ENCODE measurements around the gene CTBP2. TPM values are rescaled to one million over a fixed set of nuclear protein-coding genes. Genes with fewer than 3 reads are reported as not detected.

The CTBP2 gene
- total RNA-seq, 1 experiment from 2014 or later: 78.7 TPM

DNA sequence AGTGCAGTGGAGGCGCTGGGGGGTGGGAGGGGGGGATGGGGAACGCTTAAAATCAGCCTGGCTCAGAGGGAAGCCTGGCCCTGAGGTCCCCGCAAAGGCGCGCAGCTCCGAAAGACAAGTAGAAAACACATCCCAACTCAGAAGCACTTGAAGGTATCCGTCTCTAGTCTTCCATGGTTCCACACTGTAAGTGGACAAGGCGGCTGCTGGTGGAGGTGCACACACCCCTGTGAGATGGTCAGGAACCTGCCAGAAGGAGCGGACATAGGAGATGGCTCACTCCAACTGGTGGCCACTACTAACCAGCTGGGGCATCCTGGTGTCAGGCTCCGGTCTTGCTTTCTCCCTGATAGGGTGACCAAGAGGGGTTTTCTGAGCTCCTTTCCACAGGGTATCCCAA lies 41.7 kb downstream of the CTBP2 start:
- intact Hi-C loops (cut with micrococcal nuclease; ENCODE audit: unreplicated experiment): no loop called here
- H3K9me3 Mint-ChIP-seq (ENCODE audit: low read depth, unreplicated experiment): no peaks in the 10 kb centered on the region
- no peak overlapping the region for H3K27ac Mint-ChIP-seq (ENCODE audit: unreplicated experiment)
- DNase-seq: no peak
- no peaks in the 10 kb centered on the region for H3K27me3 Mint-ChIP-seq (ENCODE audit: unreplicated experiment)
- CTCF ChIA-PET: no interaction called here
- H3K4me3 Mint-ChIP-seq (ENCODE audit: low read depth, unreplicated experiment): no peak overlapping the region
- H3K36me3 Mint-ChIP-seq (ENCODE audit: insufficient read depth, unreplicated experiment): peaks cover 24% of the 10 kb centered on the region
- TF ChIP-seq, protein P1, sequence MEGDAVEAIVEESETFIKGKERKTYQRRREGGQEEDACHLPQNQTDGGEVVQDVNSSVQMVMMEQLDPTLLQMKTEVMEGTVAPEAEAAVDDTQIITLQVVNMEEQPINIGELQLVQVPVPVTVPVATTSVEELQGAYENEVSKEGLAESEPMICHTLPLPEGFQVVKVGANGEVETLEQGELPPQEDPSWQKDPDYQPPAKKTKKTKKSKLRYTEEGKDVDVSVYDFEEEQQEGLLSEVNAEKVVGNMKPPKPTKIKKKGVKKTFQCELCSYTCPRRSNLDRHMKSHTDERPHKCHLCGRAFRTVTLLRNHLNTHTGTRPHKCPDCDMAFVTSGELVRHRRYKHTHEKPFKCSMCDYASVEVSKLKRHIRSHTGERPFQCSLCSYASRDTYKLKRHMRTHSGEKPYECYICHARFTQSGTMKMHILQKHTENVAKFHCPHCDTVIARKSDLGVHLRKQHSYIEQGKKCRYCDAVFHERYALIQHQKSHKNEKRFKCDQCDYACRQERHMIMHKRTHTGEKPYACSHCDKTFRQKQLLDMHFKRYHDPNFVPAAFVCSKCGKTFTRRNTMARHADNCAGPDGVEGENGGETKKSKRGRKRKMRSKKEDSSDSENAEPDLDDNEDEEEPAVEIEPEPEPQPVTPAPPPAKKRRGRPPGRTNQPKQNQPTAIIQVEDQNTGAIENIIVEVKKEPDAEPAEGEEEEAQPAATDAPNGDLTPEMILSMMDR (IDR thresholded peaks at IDR 0.05; ENCODE audit: unreplicated experiment): no peak
- H3K4me1 Mint-ChIP-seq (ENCODE audit: low read depth, unreplicated experiment): peaks cover 20% of the 10 kb centered on the region
- no TSS peak for BruUV-seq (replicated peaks)

DNA sequence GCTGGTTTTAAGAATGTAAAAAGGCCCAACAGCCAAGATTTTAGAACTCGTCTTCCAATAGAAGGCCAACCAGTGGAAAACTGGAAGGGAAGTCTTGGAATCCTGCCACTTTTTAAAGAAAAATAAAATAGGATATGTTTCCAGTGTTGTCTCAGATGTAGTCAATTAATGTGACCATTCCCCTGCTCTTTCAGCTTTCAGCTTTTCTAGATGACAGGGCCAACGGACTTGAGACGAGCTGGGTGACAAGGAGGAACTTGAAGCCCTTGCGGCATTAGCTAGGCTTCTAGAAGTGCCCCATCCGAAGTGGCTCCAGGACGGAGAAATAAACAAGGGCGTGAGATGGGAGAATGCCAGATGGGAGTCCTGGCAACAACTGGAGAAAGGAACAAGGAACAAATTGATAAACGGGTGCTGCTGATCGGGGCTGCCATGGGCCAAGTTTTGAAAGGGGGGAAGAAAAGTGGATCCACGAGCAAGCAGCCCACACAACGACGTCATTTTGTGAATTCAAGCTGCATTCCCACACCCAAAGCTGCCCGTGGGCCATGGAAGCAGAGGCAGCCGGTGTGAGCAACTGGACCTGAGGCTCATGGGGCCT lies 42.3 kb downstream of the CTBP2 start:
- DNase-seq: no peak
- Mint-ChIP-seq H3K4me1 (ENCODE audit: low read depth, unreplicated experiment) (peaks cover 16% of the 10 kb centered on the region), H3K27ac (ENCODE audit: unreplicated experiment) (no peak overlapping the region), H3K36me3 (ENCODE audit: insufficient read depth, unreplicated experiment) (peaks cover 19% of the 10 kb centered on the region), H3K27me3 (ENCODE audit: unreplicated experiment) (no peaks in the 10 kb centered on the region), H3K4me3 (ENCODE audit: low read depth, unreplicated experiment) (no peak overlapping the region), H3K9me3 (ENCODE audit: low read depth, unreplicated experiment) (no peaks in the 10 kb centered on the region)
- intact Hi-C loops (cut with micrococcal nuclease; ENCODE audit: unreplicated experiment): no loop called here
- no TSS peak for BruUV-seq (replicated peaks)
- TF ChIP-seq, protein P1 (IDR thresholded peaks at IDR 0.05; ENCODE audit: unreplicated experiment): no peak
- CTCF ChIA-PET: no interaction called here

DNA sequence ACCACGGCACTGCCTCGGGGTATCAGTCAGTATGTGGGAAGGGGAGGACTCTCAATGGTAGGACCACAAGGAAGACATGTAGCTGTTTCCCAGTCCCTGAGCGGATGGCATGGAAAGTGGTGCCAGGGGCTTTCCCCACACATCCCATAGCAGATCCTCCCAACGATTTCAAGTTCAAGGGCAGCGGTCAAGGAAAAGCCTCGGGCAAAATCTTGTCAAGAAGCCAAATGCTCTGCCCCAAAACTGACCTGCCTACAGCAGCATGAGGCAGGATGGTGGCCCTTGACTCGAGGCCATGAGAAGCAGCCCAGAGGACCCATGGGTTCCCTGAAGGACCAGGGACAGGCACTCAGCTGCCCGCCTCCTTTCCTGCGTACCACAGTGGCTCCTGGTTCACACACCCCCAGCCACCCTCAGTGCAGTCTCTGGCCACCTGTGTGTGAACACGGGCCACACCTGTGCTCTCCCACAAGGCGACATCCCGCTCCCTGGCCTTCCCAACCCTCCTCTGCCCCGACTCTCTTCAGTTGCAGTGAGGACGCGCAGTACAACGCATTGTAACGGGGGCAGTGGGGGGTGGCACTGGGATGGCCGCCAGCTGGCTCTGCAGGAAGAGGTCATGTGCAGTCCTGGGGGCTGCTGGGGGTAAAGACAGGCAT lies 43.6 kb downstream of the CTBP2 start:
- H3K4me3 Mint-ChIP-seq (ENCODE audit: low read depth, unreplicated experiment): no peak overlapping the region
- TF ChIP-seq, protein P1 (IDR thresholded peaks at IDR 0.05; ENCODE audit: unreplicated experiment): no peak
- H3K36me3 Mint-ChIP-seq (ENCODE audit: insufficient read depth, unreplicated experiment): peaks cover 10% of the 10 kb centered on the region
- no peak for DNase-seq
- H3K9me3 Mint-ChIP-seq (ENCODE audit: low read depth, unreplicated experiment): no peaks in the 10 kb centered on the region
- H3K4me1 Mint-ChIP-seq (ENCODE audit: low read depth, unreplicated experiment): peaks cover 16% of the 10 kb centered on the region
- H3K27me3 Mint-ChIP-seq (ENCODE audit: unreplicated experiment): no peaks in the 10 kb centered on the region
- CTCF ChIA-PET: no interaction called here
- H3K27ac Mint-ChIP-seq (ENCODE audit: unreplicated experiment): no peak overlapping the region
- intact Hi-C loops (cut with micrococcal nuclease; ENCODE audit: unreplicated experiment): no loop called here
- BruUV-seq (replicated peaks): no TSS peak

DNA sequence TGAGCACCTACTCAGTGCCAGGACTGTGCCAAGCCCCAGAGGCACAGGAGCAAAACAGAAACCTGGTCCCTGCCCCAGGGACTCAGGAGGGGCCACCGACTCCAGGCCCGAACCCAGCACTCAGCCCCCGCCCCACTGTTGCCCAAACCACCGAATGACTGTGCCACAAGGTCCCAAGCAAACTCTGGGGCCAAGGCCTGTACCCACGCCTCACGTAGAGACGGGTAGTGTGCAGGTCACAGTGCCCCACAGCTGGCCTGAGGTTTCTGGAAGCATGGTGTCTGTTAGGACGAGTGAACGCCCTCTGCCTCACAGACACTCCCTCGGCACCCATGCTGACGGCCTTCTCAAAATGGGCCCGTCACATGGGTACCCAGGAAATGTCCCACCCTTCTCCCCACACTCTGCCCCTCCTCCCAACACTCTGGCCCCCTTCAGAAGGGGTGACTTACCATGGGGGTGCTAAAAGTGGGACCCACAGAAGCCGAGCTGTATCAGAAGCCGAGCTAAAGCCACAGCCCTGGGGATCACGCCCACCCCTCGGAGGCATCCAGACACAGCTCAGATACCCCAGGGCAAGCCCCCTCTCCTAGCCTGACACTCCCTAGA lies 44.2 kb downstream of the CTBP2 start:
- Mint-ChIP-seq H3K27ac (ENCODE audit: unreplicated experiment) (no peak overlapping the region), H3K27me3 (ENCODE audit: unreplicated experiment) (no peaks in the 10 kb centered on the region), H3K4me3 (ENCODE audit: low read depth, unreplicated experiment) (no peak overlapping the region), H3K9me3 (ENCODE audit: low read depth, unreplicated experiment) (no peaks in the 10 kb centered on the region), H3K36me3 (ENCODE audit: insufficient read depth, unreplicated experiment) (peaks cover 6% of the 10 kb centered on the region), H3K4me1 (ENCODE audit: low read depth, unreplicated experiment) (peaks cover 16% of the 10 kb centered on the region)
- no TSS peak for BruUV-seq (replicated peaks)
- DNase-seq: no peak
- CTCF ChIA-PET: no interaction called here
- intact Hi-C loops (cut with micrococcal nuclease; ENCODE audit: unreplicated experiment): no loop called here
- TF ChIP-seq, protein P1 (IDR thresholded peaks at IDR 0.05; ENCODE audit: unreplicated experiment): no peak

All from Calu3 (cell line).